IPS-18c (cell line): ENCODE data around the gene APBB3.

Source experiments
- H3K4me3 ChIP-seq: 2 replicates; pipeline ENCODE4 v1.7.0; 2013; ENCODE audit warnings: low read depth, mild to moderate bottlenecking, low read length, moderate library complexity; ENCODE audit not compliant: insufficient read depth
- H3K9me3 ChIP-seq: one replicate; pipeline ENCODE4 v1.6.1; 2013; ENCODE audit warnings: mild to moderate bottlenecking, low read length, moderate library complexity; ENCODE audit not compliant: control insufficient read depth, insufficient read depth

The APBB3 gene

GRCh38 chr5:140563596-140563995 is 802 bp downstream of the APBB3 start:
- H3K4me3 ChIP-seq, result peak overlapping the region; percentile 89
- no peaks in the 10 kb centered on the region for H3K9me3 ChIP-seq

GRCh38 chr5:140561753-140562523 is 2.5 kb downstream of the APBB3 start:
- H3K9me3 ChIP-seq, result no peaks in the 10 kb centered on the region
- no peak overlapping the region for H3K4me3 ChIP-seq

GRCh38 chr5:140560227-140560626 is 4.2 kb downstream of the APBB3 start:
- no peaks in the 10 kb centered on the region for H3K9me3 ChIP-seq
- no peak overlapping the region for H3K4me3 ChIP-seq

GRCh38 chr5:140558542-140558941 is 5.9 kb downstream of the APBB3 start:
- Histone ChIP-seq H3K4me3 (no peak overlapping the region), H3K9me3 (no peaks in the 10 kb centered on the region)

- Histone ChIP-seq H3K9me3 (no peaks in the 10 kb centered on the region), H3K4me3 (peak overlapping the region; percentile 95)
Observed at GRCh38 chr5:140557965-140558364, 6.4 kb downstream of the APBB3 start.

GRCh38 chr5:140557136-140557805 is 7.1 kb downstream of the APBB3 start, which contains the start of gene SRA1:
SRA1 (minus strand) TSS chr5:140557473; CDS start chr5:140557452, 21 bp downstream.
- peak within 1 kb of the TSS; percentile 95 for H3K4me3 ChIP-seq

GRCh38 chr5:140556438-140556837 is 8.0 kb downstream of the APBB3 start:
- H3K4me3 ChIP-seq, result peak overlapping the region; percentile 95
- H3K9me3 ChIP-seq, result peaks cover 2% of the 10 kb centered on the region

More at GRCh38 chr5:140557136-140557805, 7.1 kb downstream of the APBB3 start, which contains the start of gene SRA1:
- peaks cover under 1% of the 10 kb centered on the region for H3K9me3 ChIP-seq

GRCh38 chr5:140555747-140556312 is 8.6 kb downstream of the APBB3 start:
- Histone ChIP-seq H3K4me3 (peak overlapping the region; percentile 95; the same call in 1 of the 2 replicates), H3K9me3 (peaks cover 2% of the 10 kb centered on the region)

- Histone ChIP-seq H3K4me3 (no peak overlapping the region), H3K9me3 (peaks cover 2% of the 10 kb centered on the region)
Observed at GRCh38 chr5:140554454-140554853, 9.9 kb downstream of the APBB3 start.

- no peak overlapping the region for H3K4me3 ChIP-seq
- peaks cover 2% of the 10 kb centered on the region for H3K9me3 ChIP-seq
Observed at GRCh38 chr5:140553657-140554056, 10.7 kb downstream of the APBB3 start.

GRCh38 chr5:140551872-140552271 is 12.5 kb downstream of the APBB3 start:
- peaks cover 2% of the 10 kb centered on the region for H3K9me3 ChIP-seq
- H3K4me3 ChIP-seq, result no peak overlapping the region

GRCh38 chr5:140550147-140551079 is 14.0 kb downstream of the APBB3 start:
- H3K9me3 ChIP-seq, result peaks cover 2% of the 10 kb centered on the region
- no peak overlapping the region for H3K4me3 ChIP-seq

GRCh38 chr5:140549237-140550144 is 14.9 kb downstream of the APBB3 start:
- Histone ChIP-seq H3K4me3 (no peak overlapping the region), H3K9me3 (peaks cover 2% of the 10 kb centered on the region)

- Histone ChIP-seq H3K9me3 (peaks cover 2% of the 10 kb centered on the region), H3K4me3 (peak overlapping the region; percentile 22; the same call in 1 of the 2 replicates)
Observed at GRCh38 chr5:140548791-140549190, 15.6 kb downstream of the APBB3 start.

- H3K4me3 ChIP-seq, result peak overlapping the region; percentile 71
- peaks cover 2% of the 10 kb centered on the region for H3K9me3 ChIP-seq
Observed at GRCh38 chr5:140548300-140548688, 16.1 kb downstream of the APBB3 start.
